Amniotic epithelial cell (primary cell): ENCODE data around the gene HBG1.
A peak's percentile ranks its signal among the peaks of the same experiment; 100 is the strongest.
"Not testable (repeated sequence)": the region's sequence is repeated elsewhere in the genome, so short reads cannot be mapped to it uniquely, and the experiment has no call there.

Experiments
- DNase-seq: peaks from one replicate; pipeline ENCODE4 v3.0.0-alpha.2; 2010; ENCODE audit warnings: low read depth

The HBG1 gene

DNA sequence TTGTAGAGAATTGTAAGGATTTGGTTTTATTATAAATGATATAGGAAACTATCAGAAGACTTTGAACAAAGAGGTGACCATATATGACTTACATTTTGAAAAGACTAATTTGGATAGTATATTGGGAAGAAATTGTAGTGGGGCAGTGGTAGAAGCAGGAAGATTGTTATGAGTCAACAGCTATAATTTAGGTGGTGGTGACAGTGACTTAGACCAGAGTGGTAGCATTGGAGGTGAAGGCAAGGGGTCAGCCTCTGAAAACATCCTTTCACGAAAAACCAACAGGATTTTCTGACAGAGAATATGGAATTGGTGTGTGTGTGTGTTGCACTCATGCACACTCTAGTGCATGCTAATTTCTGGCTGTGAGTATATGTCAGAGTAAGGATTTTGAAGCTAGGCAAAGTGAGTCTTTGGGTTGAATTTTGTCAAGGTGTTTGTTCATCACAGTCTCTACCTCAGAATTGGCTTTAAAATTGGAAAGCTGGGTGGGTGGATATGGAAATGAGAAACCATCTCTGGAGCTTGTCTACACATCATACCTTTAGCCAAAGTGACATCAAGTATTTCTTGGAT is 28.2 kb upstream of the HBG1 start:
- DNase-seq = no peak

DNA sequence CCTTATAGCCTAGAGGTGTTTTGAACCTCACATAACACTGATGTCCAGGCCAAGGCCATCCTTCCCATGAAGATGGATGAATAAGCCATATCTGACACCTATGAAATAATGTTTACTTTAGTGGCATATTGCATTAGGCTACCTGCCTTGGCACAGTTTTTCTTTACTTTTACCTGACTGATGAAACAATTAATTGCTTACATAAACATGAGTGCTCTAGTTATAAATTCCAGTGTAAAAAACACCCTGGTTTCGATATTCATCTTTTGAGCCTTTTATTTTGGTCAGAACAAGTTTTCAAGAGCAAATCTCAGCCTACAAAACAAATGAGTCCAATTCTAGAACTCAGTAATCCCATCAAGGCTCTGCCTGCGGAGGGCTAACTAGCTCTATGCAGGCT is 27.0 kb upstream of the HBG1 start:
- no peak for DNase-seq

DNA sequence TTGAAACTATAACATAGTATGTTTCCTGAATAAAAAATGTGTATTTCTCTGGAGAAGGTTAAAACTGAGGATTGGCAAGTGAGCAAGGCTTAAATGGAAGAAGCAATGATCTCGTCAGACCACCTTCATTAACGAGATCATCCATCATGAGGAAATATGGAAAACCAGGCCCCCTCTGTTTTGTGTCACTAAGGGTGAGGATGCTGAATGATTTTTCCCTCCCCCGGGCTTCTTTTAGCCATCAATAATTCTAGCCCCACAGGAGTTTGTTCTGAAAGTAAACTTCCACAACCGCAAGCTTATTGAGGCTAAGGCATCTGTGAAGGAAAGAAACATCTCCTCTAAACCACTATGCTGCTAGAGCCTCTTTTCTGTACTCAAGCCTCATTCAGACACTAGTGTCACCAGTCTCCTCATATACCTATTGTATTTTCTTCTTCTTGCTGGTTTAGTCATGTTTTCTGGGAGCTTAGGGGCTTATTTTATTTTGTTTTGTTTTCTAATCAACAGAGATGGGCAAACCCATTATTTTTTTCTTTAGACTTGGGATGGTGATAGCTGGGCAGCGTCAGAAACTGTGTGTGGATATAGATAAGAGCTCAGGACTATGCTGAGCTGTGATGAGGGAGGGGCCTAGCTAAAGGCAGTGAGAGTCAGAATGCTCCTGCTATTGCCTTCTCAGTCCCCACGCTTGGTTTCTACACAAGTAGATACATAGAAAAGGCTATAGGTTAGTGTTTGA is 25.9 kb upstream of the HBG1 start:
- peak; percentile 27 for DNase-seq

DNA sequence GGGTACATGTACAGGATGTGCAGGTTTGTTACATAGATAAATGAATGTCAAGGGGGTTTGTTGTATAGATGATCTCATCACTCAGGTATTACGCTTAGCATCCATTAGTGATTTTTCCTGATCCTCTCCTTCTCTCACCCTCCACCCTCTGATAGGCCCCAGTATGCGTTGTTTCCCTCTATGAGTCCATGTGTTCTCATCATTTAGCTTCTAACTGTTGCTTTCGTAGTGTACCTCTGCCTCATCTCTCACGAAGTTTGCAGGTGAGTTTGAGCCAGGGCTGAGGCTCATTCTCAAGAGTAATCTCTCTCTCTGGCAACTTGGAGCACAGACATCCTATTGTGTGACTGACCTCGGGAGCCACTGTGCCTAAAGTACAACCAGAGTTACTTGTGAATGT is 24.7 kb upstream of the HBG1 start:
- DNase-seq = peak; percentile 11

DNA sequence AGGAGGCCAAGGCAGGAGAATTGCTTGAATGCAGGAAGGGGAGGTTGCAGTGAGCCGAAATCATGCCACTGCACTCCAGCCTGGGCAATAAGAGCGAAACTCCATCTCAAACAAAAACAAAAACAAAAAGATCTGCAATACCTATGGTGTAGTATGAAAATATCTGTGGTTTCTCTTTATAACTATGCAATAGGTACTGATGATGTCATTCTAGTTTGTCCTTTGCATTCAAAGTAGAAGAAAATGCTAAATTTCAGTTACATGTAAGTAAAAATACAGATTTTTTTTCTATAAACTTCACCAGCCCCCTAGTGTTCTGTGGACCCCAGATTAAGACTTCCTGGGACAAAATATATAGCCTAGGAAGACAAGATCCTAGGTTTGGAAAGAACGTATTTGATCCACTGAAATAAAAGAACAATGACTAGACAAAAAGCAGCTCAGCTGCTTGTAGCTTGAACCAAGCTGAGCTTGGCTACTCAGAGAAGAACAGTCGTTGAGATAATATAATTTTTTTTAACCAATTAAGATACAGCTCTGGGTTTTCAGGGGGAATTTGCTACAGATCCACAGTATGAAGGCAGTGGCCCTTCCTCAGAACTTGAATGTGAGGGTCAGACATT is 22.8 kb upstream of the HBG1 start:
- DNase-seq = no peak

DNA sequence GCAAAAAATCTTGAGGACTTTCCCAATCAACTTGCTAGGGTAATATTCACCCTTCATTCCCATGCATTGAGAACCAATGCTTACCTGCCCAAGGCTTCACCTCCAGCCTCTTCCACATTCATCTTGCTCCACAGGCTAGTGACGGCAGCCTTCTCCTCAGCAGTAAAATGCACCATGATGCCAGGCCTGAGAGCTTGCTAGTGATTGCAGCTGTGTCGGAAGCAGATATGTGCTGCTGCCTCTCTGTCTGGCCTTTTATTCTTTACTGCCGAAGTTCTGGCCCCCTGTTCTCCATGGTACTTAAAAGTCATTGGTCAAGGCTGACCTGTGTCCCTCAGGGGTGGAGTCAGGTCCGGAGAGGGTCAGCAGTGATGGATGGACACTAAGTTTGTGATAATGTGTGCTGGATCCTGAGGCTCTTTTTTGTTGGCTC is 20.1 kb upstream of the HBG1 start, which contains the start of gene HBE1:
Gene HBE1, minus strand, starts transcription at position 231 of the 433 bp plus-strand sequence. Its CDS starts 55 bp downstream, at position 176.
- no peak for DNase-seq

DNA sequence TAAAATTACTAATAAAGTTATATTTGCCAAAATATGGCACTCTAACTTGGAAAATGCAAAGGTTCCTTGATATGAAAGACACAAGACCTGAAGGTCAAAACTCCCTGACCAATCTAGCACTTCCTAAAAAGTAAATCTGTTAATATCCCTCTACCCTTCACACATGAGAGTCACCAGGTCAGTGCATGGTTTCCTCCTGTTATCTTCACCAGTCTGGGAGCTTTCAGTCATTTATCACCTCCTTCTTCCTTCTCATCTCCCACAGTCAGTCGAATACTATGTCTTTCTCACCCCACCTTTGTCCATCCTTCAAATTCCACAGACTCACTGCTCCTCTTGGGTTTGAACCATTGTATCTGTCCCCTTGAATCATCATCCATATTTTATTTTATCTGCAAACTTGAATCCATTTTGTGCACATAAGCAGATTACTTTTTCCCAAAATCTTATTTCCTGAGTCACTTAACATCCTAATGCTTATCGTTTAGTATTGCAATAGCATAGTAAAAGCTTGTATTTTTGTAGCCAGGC is 17.4 kb upstream of the HBG1 start:
- no peak for DNase-seq

DNA sequence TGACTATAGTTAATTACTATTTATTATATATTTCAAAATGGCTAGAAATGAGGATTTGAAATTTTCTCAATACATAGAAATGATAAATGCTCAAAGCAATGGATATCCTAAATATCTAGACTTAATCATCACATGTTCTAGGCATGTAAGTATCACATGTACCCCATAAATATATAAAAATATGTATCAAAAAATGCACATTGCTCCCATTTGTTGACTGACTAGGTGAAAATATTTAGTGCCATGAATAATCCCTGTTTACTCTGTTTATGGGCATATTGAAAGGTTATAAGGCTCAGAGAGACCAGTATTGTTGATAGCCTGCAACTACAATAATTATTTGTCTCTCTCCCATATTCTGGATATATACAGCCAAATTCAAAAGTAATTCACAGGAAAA is 17.0 kb upstream of the HBG1 start:
- no peak for DNase-seq

DNA sequence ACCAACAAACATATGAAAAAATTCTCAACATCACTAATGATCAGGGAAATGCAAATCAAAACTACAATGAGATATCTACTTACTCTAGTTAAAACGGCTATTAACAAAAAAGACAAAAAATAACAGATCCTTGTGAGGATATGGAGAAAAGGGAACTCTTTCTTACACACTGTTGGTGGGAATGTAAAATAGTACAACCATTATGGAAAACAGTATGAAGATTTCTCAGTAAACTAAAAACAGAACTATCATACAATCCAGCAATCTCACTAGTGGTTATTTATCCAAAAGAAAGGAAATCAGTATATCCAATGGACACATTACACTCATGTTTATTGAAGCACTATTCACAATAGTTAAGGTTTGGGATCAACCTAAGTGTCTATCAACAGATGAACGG is 16.2 kb upstream of the HBG1 start:
- no peak for DNase-seq

DNA sequence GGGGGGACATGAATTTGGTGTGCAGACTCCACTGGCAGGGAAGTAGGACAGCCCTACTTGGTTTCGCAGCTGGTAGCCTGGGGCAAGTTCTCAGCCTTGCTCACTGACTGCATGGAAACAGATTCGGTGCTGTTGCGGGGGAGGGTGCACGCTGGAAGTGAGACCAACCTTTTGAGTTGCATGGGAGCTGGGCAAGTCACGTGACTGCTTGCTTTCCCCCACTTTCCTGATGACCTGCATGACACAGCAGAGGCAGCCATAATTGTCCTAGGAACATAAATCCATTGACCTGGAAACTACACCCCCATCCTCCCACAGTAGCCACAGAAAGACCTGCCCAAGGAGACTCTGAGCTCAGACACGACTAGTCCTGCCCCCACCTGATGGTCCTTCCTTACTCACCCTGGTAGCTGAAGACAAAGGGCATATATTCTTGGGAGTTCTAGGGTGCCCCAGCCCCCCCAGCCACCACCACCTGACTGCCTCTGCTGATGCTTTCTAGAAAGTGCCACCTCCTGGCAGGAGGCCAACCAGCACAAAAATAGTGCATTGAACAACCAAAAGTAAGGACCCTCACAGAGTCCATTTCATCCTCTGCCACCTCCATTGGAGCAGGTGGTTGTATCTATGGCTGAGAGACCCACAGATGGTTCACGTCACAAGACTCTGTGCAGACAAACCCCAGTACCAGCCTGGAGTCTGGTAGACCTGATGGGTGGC is 9.0 kb upstream of the HBG1 start:
- DNase-seq = no peak

DNA sequence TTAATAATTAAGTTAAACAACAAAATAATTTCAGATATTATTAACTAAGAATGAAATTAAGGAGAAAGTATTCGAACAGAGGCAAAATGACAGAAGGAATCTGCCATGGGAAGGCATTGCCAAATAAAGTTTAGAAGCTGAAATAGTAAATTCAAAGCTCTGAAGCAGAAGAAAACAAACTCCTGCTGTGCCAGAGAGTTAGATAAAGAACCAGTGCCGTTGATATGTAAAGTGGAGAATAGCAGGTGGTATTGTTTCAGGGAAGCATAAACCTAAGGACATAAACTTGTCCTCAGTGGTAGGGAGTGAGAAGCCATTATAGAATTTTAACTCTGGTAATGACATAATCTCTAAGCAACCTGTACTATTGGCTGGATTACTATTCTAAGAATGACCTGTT is 7.6 kb upstream of the HBG1 start:
- no peak for DNase-seq

DNA sequence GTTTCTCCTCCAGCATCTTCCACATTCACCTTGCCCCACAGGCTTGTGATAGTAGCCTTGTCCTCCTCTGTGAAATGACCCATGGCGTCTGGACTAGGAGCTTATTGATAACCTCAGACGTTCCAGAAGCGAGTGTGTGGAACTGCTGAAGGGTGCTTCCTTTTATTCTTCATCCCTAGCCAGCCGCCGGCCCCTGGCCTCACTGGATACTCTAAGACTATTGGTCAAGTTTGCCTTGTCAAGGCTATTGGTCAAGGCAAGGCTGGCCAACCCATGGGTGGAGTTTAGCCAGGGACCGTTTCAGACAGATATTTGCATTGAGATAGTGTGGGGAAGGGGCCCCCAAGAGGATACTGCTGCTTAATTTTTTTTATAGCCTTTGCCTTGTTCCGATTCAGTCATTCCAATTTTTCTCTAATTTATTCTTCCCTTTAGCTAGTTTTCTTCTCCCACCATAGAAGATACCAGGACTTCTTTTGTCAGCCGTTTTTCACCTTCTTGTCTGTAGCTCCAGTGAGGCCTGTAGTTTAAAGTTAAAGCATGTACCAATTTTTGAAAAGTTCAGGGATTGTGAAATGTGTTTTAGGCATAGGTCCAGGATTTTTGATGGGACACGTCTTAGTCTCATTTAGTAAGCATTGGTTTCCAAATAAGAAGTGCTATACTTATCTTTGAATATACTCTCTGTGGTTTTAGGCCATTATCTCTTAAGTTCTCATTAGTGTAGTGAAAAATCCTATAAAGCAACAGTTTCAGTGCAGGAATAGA is 5.2 kb upstream of the HBG1 start, which contains the start of gene HBG2:
Gene HBG2, minus strand, starts transcription at position 136 of the 768 bp plus-strand sequence. Its CDS starts 53 bp downstream, at position 83.
- DNase-seq = peak; percentile 28

DNA sequence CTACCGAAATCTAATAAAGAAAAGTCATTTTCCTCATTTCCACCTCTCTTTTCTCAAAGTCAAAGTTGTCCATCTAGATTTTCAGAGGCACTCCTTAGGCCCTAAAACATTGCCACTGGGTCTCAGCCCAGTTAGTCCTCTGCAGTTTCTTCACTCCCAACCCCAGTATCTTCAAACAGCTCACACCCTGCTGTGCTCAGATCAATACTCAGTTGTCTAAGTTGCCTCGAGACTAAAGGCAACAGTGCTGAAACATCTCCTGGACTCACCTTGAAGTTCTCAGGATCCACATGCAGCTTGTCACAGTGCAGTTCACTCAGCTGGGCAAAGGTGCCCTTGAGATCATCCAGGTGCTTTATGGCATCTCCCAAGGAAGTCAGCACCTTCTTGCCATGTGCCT is 4.4 kb upstream of the HBG1 start:
- not testable (repeated sequence) for DNase-seq

DNA sequence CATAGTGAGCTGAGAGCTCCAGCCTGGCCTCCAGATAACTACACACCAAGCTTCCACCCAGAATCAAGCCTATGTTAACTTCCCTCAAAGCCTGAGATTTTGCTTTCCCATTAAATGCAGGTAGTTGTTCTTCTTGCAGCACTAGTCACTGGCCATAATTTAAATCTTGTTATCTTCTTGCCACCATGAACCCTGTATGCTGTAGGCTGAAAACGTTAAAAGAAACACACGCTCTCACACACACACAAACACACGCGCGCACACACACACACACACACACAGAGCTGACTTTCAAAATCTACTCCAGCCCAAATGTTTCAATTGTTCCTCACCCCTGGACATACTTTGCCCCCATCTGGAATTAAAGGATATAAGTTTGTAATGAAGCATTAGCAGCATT is 3.8 kb upstream of the HBG1 start:
- not testable (repeated sequence) for DNase-seq

DNA sequence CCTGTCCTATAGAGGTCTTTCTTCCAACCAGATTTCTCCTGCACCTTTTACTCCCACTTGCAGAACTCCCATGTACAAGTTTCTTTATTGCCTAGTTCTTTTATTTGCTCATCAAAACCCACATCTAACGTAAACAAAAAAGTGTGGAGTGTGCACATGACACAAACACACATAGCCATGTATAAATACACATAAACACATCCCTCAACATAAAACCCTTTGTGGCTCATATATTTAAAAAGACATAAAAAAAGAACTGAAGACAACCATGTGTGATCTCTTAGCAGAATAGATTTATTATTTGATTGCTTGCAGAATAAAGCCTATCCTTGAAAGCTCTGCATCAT is 3.2 kb upstream of the HBG1 start:
- DNase-seq = no peak

DNA sequence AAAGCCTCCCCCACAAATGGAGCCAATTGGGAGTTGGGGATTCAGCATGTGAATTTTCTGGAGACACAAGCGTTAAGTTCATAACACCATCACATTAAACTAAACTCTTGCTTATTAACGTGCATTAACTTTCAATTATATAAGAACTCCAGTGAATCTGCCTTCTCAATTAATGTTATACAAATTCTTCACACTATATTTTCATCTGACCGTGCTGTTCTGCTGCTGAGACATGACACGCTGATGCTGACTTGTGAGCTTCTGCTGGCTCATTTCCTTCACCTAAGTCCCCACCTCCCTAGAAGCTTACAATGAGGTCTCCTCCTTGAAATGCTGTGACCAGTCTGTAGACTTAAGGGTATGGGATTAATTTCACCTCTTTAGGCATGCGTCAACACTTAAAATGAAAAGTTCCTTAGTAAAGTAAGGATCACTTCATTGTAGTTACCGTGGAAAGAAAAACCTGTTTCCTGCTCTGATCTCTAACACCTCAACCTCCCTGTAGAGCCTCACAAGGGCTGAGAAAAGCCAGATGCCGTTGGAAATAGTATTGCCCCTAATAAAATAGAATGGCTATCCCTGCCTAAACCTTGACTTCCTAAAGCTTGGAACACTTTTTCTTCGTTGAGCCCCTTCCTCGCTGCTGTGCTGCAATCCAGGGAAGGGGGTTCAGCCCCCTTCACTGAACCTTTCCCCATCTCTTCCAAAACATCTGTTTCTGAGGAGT is 2.7 kb upstream of the HBG1 start:
- no peak for DNase-seq

DNA sequence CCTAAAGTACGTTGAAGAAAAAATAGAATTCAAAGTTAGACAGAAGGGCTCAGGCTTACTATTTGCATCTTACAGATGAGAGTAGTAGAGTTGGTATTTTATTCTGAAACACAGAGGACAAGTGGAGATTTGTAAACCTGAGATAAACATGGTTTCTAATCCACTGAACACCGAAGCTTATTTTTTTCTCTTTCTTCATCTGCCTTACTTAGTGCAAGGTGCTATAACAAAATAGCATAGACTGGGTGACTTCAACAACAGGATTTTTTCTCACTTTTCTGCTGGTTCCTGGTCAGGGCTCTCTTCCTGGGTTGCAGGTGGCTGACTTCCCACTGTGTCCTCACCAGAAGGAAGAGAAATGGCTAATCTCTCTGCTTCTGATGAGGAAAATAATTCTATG is 2.1 kb upstream of the HBG1 start:
- no peak for DNase-seq

DNA sequence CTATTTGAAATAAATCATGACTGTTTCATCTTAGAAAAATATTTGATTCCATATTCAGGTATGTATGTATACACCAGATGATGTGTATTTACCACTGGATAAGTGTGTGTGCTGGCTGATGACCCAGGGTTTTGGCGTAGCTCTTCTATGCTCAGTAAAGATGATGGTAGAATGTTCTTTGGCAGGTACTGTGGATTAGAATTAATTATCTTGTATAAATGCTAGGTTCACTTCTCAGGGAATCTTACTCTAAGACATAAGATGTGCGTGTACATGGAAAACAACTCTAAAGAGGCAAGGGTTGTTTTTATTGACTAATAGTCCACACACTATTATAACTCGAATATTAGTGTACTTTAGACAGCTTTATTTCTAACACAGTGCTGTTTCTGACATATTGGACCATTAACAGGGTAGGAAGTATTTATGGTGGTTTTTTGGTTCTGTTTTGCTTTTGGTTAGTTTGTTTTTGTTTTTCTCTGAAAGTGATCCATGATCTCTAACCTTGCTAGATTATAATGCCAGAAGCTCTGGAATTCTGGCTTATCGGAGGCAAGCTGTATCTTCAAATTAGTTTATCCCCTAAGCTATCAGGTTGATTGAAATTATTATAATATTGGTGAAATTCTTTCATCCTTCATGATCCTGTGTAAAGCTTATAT is 1.0 kb upstream of the HBG1 start:
- no peak for DNase-seq

DNA sequence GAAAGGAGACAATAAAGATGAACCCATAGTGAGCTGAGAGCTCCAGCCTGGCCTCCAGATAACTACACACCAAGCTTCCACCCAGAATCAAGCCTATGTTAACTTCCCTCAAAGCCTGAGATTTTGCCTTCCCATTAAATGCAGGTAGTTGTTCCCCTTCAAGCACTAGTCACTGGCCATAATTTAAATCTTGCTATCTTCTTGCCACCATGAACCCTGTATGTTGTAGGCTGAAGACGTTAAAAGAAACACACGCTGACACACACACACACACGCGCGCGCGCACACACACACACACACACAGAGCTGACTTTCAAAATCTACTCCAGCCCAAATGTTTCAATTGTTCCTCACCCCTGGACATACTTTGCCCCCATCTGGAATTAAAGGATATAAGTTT is 1.2 kb downstream of the HBG1 start:
- DNase-seq = not testable (repeated sequence)

DNA sequence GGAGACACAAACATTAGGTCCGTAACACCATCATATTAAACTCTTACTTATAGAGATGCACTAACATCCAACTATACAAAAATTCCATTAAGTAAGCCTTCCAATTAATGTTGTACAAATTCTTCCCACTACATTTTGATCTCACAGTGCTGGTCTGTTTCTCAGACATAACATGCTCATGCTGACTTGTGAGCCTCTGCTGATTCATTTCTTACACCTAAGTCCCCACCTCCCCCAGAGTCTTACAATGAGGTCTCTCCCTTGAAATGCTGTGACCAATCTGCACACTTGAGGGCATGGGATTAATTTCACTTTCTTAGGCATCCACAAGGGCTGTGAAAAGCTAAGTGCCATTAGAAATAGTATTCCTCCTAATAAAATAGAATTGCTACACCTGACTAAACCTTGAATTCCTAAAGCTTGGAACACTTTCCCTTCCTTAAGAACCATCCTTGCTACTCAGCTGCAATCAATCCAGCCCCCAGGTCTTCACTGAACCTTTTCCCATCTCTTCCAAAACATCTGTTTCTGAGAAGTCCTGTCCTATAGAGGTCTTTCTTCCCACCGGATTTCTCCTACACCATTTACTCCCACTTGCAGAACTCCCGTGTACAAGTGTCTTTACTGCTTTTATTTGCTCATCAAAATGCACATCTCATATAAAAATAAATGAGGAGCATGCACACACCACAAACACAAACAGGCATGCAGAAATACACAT is 2.0 kb downstream of the HBG1 start:
- DNase-seq = peak; percentile 33
